ENCODE measurements around the gene NME4.

DNA sequence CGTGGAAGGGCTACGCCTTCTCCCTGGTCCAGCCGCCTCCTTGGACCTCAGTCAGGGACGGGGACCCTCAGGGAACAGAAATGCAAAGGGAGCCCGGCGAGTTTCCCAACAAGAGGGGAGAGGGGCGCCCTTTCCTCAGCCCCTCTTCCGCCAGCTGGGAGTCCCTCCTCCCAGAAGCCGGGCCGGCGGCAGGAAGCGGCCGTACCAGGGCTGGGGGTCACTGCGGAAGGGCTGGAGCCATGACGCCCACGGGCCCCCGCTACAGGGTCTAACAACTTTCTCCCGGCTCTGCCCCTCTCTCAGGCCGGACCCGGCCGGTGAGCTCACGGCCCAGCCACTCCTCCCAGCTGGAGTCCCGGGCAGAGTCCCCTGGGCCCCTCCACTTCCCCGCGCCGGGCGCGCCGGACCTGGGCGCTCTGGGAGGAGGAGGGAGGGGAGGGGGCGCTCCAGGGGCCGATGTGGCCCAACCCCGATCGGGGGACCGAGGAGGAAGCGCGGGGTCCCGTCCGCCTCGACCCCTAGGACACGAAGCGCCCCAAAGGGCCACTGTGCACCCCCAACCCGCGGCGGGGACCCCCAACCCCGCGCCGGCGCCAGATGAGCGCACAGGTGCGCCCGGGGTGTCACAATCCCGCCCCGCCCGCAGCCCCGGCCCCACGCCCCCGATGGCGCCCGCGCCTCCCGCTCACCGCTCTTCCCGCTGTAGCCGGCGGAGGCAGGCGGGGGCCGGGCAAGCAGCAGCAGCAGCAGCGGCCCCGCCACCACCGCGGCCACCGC, 15.8 kb upstream of the NME4 start:
- TF ChIP-seq EP300 (IDR thresholded peaks at IDR 0.05) (no peak), POLR2AphosphoS5 (IDR thresholded peaks at IDR 0.05) (no peak)
- TF ChIP-seq, protein P1, sequence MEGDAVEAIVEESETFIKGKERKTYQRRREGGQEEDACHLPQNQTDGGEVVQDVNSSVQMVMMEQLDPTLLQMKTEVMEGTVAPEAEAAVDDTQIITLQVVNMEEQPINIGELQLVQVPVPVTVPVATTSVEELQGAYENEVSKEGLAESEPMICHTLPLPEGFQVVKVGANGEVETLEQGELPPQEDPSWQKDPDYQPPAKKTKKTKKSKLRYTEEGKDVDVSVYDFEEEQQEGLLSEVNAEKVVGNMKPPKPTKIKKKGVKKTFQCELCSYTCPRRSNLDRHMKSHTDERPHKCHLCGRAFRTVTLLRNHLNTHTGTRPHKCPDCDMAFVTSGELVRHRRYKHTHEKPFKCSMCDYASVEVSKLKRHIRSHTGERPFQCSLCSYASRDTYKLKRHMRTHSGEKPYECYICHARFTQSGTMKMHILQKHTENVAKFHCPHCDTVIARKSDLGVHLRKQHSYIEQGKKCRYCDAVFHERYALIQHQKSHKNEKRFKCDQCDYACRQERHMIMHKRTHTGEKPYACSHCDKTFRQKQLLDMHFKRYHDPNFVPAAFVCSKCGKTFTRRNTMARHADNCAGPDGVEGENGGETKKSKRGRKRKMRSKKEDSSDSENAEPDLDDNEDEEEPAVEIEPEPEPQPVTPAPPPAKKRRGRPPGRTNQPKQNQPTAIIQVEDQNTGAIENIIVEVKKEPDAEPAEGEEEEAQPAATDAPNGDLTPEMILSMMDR (IDR thresholded peaks at IDR 0.05), result no peak

Data from suprapubic skin (tissue), 4 donors.